A172 (cell line): Measurements from ENCODE around the gene SMURF1. TPM values are rescaled to one million over a fixed set of nuclear protein-coding genes. Genes with fewer than 3 reads are reported as not detected.
"Not testable (repeated sequence)": the region's sequence is repeated elsewhere in the genome, so short reads cannot be mapped to it uniquely, and the experiment has no call there.

Experiments
- DNase-seq: peaks from one replicate; pipeline ENCODE4 v3.0.0-alpha.2; 2015; ENCODE audit warnings: low spot score
- total RNA-seq: library from RNA; depleted of rRNA; stranded (reverse); fragments of >200 nt; shearing (Covaris generic); gene quantifications from 2 replicates; pipeline ENCODE4 v1.2.3, GENCODE V29; 2014

Gene SMURF1
- total RNA-seq, 1 experiment from 2014 or later: 20.0 TPM

GRCh38 chr7:99054781-99055180, 89.1 kb downstream of the SMURF1 start:
- no peak for DNase-seq

GRCh38 chr7:99050971-99051370, 92.9 kb downstream of the SMURF1 start:
- DNase-seq: no peak

- DNase-seq: no peak
Measured at GRCh38 chr7:99047526-99048077, 96.3 kb downstream of the SMURF1 start.

GRCh38 chr7:99046722-99047121, 97.2 kb downstream of the SMURF1 start:
- DNase-seq: no peak

GRCh38 chr7:99046262-99046661, 97.6 kb downstream of the SMURF1 start:
- DNase-seq: not testable (repeated sequence)

GRCh38 chr7:99044858-99045257, 99.0 kb downstream of the SMURF1 start:
- DNase-seq: not testable (repeated sequence)

- peak; percentile 13 for DNase-seq
Measured at GRCh38 chr7:99042957-99043356, 101.0 kb downstream of the SMURF1 start.

GRCh38 chr7:99041526-99041925, 102.4 kb downstream of the SMURF1 start:
- DNase-seq: no peak

- DNase-seq: peak; percentile 90
Measured at GRCh38 chr7:99040104-99040958, 103.6 kb downstream of the SMURF1 start.

- no peak for DNase-seq
Measured at GRCh38 chr7:99039384-99039891, 104.5 kb downstream of the SMURF1 start.

- no peak for DNase-seq
Measured at GRCh38 chr7:99038086-99038855, 105.6 kb downstream of the SMURF1 start.

GRCh38 chr7:99037327-99037940, 106.5 kb downstream of the SMURF1 start:
- no peak for DNase-seq

GRCh38 chr7:99036546-99037111, 107.3 kb downstream of the SMURF1 start:
- peak; percentile 17 for DNase-seq

- no peak for DNase-seq
Measured at GRCh38 chr7:99035723-99036545, 108.0 kb downstream of the SMURF1 start.

- no peak for DNase-seq
Measured at GRCh38 chr7:99034932-99035722, 108.8 kb downstream of the SMURF1 start.

GRCh38 chr7:99033765-99034164, 110.1 kb downstream of the SMURF1 start:
- DNase-seq: no peak

- no peak for DNase-seq
Measured at GRCh38 chr7:99032928-99033327, 111.0 kb downstream of the SMURF1 start.

GRCh38 chr7:99031496-99031895, 112.4 kb downstream of the SMURF1 start:
- no peak for DNase-seq

GRCh38 chr7:99030951-99031350, 113.0 kb downstream of the SMURF1 start:
- no peak for DNase-seq

- no peak for DNase-seq
Measured at GRCh38 chr7:99030457-99030856, 113.5 kb downstream of the SMURF1 start.
